ENCODE results near the gene CPNE5. TPM values are rescaled to one million over a fixed set of nuclear protein-coding genes. Genes with fewer than 3 reads are reported as not detected.

CPNE5 gene
- total RNA-seq, 4 donors from 2014 or later = 0.39 to 3.0 (median 1.4) TPM

GRCh38 chr6:36833182-36833789 is 6.0 kb downstream of the CPNE5 start:
- TF ChIP-seq CTCF (IDR thresholded peaks at IDR 0.05) (no peak), POLR2A (IDR thresholded peaks at IDR 0.05) (no peak), EP300 (IDR thresholded peaks at IDR 0.05) (no peak)
- no peak for DNase-seq (ENCODE audit: low spot score in 2 of 2)
- Histone ChIP-seq H3K27ac (no peak overlapping the region), H3K36me3 (no peaks in the 10 kb centered on the region), H3K4me3 (no peak overlapping the region), H3K27me3 (peaks cover 0 to 7% of the 10 kb centered on the region in 2 donors), H3K4me1 (peaks cover 0 to 17% (median 6%) of the 10 kb centered on the region in 4 donors), H3K9me3 (no peaks in the 10 kb centered on the region)
- WGBS, 2 donors = 91 to 92% methylated on average over 7 of the region's 7 CpGs

- Histone ChIP-seq H3K27me3 (no peaks in the 10 kb centered on the region), H3K4me3 (no peak overlapping the region), H3K36me3 (no peaks in the 10 kb centered on the region), H3K27ac (no peak overlapping the region), H3K9me3 (no peaks in the 10 kb centered on the region), H3K4me1 (peaks cover 0 to 25% (median 8%) of the 10 kb centered on the region in 4 donors)
- no peak for DNase-seq (ENCODE audit: low spot score in 2 of 2)
- 91 to 98% methylated on average over 5 of the region's 5 CpGs for WGBS, 2 donors
- TF ChIP-seq EP300 (IDR thresholded peaks at IDR 0.05) = no peak
- no peak for TF ChIP-seq CTCF (IDR thresholded peaks at IDR 0.05)
- no peak for TF ChIP-seq POLR2A (IDR thresholded peaks at IDR 0.05)
Measured at GRCh38 chr6:36832313-36832712, 6.9 kb downstream of the CPNE5 start.

- Histone ChIP-seq H3K4me1 (peaks cover 0 to 35% (median 10%) of the 10 kb centered on the region in 4 donors), H3K4me3 (no peak overlapping the region), H3K9me3 (no peaks in the 10 kb centered on the region), H3K36me3 (no peaks in the 10 kb centered on the region), H3K27me3 (no peaks in the 10 kb centered on the region), H3K27ac (peak overlapping the region in 1 of 4 donors; percentile 57)
- DNase-seq (ENCODE audit: low spot score in 2 of 2) = no peak
- 58 to 75% methylated on average over 2 of the region's 2 CpGs for WGBS, 2 donors
- TF ChIP-seq POLR2A (IDR thresholded peaks at IDR 0.05) (no peak), CTCF (IDR thresholded peaks at IDR 0.05) (no peak), EP300 (IDR thresholded peaks at IDR 0.05) (no peak)
Measured at GRCh38 chr6:36830577-36830976, 8.7 kb downstream of the CPNE5 start.

GRCh38 chr6:36829919-36830544 is 9.2 kb downstream of the CPNE5 start:
- TF ChIP-seq CTCF (IDR thresholded peaks at IDR 0.05) = no peak
- peak in 1 of 2 donors; percentile 17 for TF ChIP-seq EP300 (IDR thresholded peaks at IDR 0.05)
- peak; percentile 43 to 65 for DNase-seq (ENCODE audit: low spot score in 2 of 2)
- Histone ChIP-seq H3K9me3 (no peaks in the 10 kb centered on the region), H3K36me3 (no peaks in the 10 kb centered on the region), H3K27ac (peak overlapping the region in 1 of 4 donors; percentile 57), H3K4me3 (no peak overlapping the region), H3K4me1 (peaks cover 0 to 35% (median 10%) of the 10 kb centered on the region in 4 donors), H3K27me3 (no peaks in the 10 kb centered on the region)
- WGBS, 2 donors = 38 to 43% methylated on average over 11 of the region's 11 CpGs
